T1000 (cell line): Measurements from ENCODE around the gene MANF.
A peak's percentile ranks its signal among the peaks of the same experiment; 100 is the strongest.

Experiments used
- DNase-seq: peaks from one replicate; lab custom pipeline; 2025; ENCODE audit warnings: mixed read lengths; lab: John Stamatoyannopoulos, UW

MANF gene

GRCh38 chr3:51390246-51391074, 5.4 kb downstream of the MANF start:
- no peak for DNase-seq

- DNase-seq, result peak; percentile 97
Observed at GRCh38 chr3:51391075-51391565, 6.0 kb downstream of the MANF start, which contains the start of gene RBM15B. TSS of gene RBM15B (plus strand) at chr3:51391285. CDS start at chr3:51391400, 115 bp downstream.

- no peak for DNase-seq
Observed at GRCh38 chr3:51391566-51392354, 6.7 kb downstream of the MANF start.

- DNase-seq, result no peak
Observed at GRCh38 chr3:51392355-51393133, 7.5 kb downstream of the MANF start.

GRCh38 chr3:51393134-51393495, 8.0 kb downstream of the MANF start:
- DNase-seq, result no peak

- no peak for DNase-seq
Observed at GRCh38 chr3:51393564-51393963, 8.5 kb downstream of the MANF start.

GRCh38 chr3:51394541-51394940, 9.4 kb downstream of the MANF start:
- no peak for DNase-seq

GRCh38 chr3:51395493-51396213, 10.6 kb downstream of the MANF start:
- DNase-seq, result no peak

- DNase-seq, result no peak
Observed at GRCh38 chr3:51396401-51396800, 11.3 kb downstream of the MANF start.

- DNase-seq, result no peak
Observed at GRCh38 chr3:51397392-51397791, 12.3 kb downstream of the MANF start.

GRCh38 chr3:51398595-51399310, 13.7 kb downstream of the MANF start:
- no peak for DNase-seq

GRCh38 chr3:51400166-51400565, 15.1 kb downstream of the MANF start:
- no peak for DNase-seq

- no peak for DNase-seq
Observed at GRCh38 chr3:51401735-51402134, 16.6 kb downstream of the MANF start.

- no peak for DNase-seq
Observed at GRCh38 chr3:51403675-51404074, 18.6 kb downstream of the MANF start.

- DNase-seq, result no peak
Observed at GRCh38 chr3:51408021-51408420, 22.9 kb downstream of the MANF start.

- DNase-seq, result no peak
Observed at GRCh38 chr3:51408813-51409212, 23.7 kb downstream of the MANF start.

- DNase-seq, result no peak
Observed at GRCh38 chr3:51422211-51422610, 37.1 kb downstream of the MANF start.

- DNase-seq, result no peak
Observed at GRCh38 chr3:51426921-51427320, 41.8 kb downstream of the MANF start.

GRCh38 chr3:51429138-51429537, 44.0 kb downstream of the MANF start:
- DNase-seq, result no peak

- DNase-seq, result no peak
Observed at GRCh38 chr3:51434110-51434509, 49.0 kb downstream of the MANF start.
